ENCODE measurements around the gene DRG2.

DRG2 gene

DNA sequence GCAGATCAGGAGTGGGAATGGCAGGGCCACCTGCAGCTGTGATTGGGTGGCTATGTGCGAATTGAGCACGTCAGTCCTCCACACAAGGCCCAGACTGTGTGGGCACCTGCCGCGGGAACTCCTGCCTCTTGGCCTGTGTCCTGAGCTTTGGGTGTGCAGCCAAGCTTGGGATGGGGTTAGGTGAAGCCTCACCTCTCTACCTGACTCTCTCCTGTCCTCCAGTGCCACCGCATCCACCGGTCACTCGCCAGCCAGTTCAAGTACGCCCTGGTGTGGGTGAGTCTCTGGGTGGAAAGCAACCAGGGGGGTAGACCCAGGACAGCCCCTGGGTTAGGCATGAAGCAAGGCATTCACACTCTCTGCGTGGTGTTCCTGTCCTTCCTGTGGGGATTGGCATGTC lies 18.5 kb downstream of the DRG2 start:
- no peak overlapping the region for H3K4me3 ChIP-seq (replicated peaks; ENCODE audit: low read depth, low read length)
- DNase-seq (ENCODE audit: extremely low read depth, low read depth): no peak
- TF ChIP-seq, protein P1, sequence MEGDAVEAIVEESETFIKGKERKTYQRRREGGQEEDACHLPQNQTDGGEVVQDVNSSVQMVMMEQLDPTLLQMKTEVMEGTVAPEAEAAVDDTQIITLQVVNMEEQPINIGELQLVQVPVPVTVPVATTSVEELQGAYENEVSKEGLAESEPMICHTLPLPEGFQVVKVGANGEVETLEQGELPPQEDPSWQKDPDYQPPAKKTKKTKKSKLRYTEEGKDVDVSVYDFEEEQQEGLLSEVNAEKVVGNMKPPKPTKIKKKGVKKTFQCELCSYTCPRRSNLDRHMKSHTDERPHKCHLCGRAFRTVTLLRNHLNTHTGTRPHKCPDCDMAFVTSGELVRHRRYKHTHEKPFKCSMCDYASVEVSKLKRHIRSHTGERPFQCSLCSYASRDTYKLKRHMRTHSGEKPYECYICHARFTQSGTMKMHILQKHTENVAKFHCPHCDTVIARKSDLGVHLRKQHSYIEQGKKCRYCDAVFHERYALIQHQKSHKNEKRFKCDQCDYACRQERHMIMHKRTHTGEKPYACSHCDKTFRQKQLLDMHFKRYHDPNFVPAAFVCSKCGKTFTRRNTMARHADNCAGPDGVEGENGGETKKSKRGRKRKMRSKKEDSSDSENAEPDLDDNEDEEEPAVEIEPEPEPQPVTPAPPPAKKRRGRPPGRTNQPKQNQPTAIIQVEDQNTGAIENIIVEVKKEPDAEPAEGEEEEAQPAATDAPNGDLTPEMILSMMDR (IDR thresholded peaks at IDR 0.05; ENCODE audit: low read depth, low read length, missing control alignments): no peak

DNA sequence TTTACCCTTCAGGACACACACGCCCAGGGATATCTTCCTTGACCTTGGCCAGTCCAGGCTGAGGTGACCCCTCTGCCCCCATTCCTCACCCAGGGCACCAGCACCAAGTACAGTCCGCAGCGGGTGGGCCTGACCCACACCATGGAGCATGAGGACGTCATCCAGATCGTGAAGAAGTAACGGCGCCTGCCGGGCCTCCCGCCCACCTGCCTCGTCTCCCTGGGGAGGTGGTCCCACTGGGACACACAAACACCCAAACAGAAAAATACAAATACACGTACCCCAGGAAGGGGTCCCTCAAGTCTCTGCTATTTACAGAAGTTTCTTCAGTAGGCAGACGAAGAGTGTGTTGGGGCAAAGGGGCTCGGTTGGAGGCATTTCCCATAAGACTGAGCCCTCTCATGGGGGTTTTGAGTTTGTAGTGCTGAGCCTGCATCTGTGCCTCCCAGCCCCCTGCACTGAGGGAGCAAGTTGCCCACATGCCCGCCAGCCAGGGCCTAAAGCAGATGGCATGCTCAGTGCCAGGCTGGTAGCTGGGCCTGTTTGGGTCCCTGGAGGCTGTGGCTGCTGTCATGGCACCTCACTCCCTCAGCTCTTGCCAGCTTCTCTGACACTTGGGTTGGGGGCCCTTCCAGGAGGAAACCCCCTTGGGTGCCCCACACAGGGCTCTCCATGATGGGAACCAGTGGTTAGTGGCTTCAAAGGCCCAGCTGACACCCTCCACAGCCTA lies 19.5 kb downstream of the DRG2 start:
- DNase-seq (ENCODE audit: extremely low read depth, low read depth): no peak
- TF ChIP-seq, protein P1 (IDR thresholded peaks at IDR 0.05; ENCODE audit: low read depth, low read length, missing control alignments): no peak

DNA sequence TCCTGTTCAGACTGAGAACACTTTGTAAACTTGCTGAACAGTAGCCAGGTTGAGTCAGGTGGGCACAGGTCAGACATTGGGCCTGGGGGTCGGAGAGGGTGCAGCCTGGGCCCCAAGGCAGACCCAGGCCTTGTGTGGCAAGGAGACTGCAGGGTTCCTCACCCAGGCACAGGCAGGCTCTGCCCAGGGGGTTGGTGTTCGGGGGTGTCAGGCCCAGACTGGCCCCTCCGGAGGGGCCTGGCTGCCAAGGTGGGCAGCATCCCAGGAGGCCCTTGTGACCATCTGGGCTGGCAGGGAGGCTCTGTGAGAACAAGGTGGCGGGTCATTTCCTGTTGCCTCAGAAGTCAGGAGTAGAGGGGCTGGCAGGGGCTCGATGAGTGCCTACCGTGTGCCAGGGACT lies 20.2 kb downstream of the DRG2 start:
- H3K4me3 ChIP-seq (replicated peaks; ENCODE audit: low read depth, low read length): no peak overlapping the region
- DNase-seq (ENCODE audit: extremely low read depth, low read depth): no peak
- TF ChIP-seq, protein P1 (IDR thresholded peaks at IDR 0.05; ENCODE audit: low read depth, low read length, missing control alignments): no peak

More for the DNA sequence above, 19.5 kb downstream of the DRG2 start:
- H3K4me3 ChIP-seq (replicated peaks; ENCODE audit: low read depth, low read length): no peak overlapping the region

DNA sequence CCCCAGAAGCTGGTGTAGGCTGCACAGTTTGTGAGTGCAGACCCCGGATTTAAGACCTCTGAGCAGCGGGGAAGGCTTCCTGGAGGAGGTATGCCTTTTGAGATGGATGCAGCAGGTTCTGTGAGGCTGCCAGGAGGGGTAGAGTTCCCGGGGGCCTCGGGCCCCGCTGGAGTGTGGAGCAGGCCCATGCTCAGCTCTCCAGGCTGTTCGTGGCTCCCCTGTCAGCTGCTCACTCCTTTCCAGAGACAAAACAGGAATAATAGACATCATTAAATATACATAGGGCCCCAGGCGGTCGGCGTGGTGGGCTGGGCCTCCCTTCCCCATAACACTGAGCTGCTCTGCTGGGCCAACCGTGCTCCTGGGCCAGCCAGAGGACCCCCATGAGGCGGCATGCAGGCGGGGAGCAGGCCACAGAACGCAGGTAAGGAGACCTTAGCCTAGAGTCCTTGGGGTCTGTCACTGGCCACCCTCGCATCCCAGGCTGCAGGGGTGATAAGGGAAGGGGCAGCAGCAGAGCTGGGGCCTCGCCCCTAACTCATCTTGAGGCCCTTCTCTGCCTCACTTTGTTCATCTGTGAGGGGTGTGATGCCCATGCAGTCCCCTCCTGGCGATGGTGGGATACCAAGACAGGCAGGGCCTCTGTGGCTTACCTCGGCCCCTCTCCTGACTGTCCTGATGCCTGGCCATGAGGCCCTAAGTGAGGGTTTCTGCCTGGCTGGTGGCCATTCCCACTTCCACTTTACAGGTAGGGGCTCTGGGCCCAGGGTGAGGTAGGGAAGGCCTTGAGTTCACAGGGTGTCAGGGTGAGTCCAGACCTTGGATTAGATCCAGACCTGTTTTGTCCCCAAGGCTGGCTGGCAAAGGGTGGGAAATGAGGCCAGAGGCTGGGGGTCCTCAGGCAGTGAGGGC lies 20.9 kb downstream of the DRG2 start, which contains the start of gene MYO15A:
Gene MYO15A, plus strand, starts transcription at position 356 of the 912 bp plus-strand sequence. CDS start 10,045 bp downstream, outside the sequence.
- TF ChIP-seq, protein P1 (IDR thresholded peaks at IDR 0.05; ENCODE audit: low read depth, low read length, missing control alignments): no peak
- H3K4me3 ChIP-seq (replicated peaks; ENCODE audit: low read depth, low read length): no peak within 1 kb of the TSS
- DNase-seq (ENCODE audit: extremely low read depth, low read depth): no peak

DNA sequence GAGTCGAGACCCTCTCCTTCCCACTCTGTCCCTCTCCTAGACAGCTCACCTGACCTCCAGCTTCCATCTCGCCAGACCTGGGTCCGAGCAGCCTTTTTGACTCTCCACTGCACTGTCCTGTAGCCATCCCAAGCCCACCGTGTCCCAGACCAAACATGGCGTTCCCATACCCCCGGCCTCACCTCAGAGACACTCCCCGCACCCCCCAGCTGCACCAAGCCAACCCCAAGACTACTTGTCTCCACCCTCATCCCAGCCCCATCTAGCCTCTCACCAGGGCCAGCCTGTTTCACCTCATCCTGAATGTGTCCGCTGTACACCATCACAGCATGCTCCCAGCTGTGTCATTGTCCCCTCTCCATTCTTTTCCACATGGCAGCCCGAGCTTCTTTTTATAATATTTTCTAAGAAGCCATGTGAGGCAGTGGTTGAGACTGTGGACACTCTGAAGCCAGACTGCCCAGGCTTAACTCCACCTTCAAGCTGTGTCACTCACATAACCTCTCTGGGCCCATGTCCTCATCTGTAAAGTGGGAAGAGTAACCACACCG lies 22.3 kb downstream of the DRG2 start:
- TF ChIP-seq, protein P1 (IDR thresholded peaks at IDR 0.05; ENCODE audit: low read depth, low read length, missing control alignments): no peak
- H3K4me3 ChIP-seq (replicated peaks; ENCODE audit: low read depth, low read length): no peak overlapping the region
- DNase-seq (ENCODE audit: extremely low read depth, low read depth): no peak

DNA sequence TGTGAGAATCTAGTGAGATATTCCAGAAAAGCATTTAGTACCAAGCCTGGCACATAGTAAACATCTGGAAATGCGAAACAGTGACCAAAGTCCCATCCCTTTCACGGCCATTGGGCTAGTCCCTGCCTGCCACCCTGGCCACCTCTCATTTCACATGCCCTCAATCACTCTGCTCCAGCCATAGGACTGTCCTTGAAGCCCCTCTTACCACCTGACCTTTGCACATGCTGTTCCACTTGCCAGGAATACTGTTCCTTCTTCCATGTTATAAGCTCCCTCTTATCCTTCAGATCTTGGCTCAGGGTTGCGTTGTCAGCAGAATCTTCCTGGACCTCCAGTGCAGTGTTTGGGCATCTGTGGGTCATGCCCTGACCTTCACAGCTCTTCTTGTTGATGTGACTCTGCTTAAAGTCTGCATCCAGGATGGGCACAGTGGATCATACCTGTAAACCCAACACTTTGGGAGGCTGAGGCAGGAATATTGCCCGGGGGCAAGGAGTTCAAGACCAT lies 22.9 kb downstream of the DRG2 start:
- no peak for DNase-seq (ENCODE audit: extremely low read depth, low read depth)
- H3K4me3 ChIP-seq (replicated peaks; ENCODE audit: low read depth, low read length): no peak overlapping the region
- TF ChIP-seq, protein P1 (IDR thresholded peaks at IDR 0.05; ENCODE audit: low read depth, low read length, missing control alignments): no peak
